Vagina (tissue), 2 donors: ENCODE measurements around the gene ARHGAP8.

Experiments used
- POLR2AphosphoS5 ChIP-seq, 2 donors: sonication (generic); formaldehyde crosslinking; IDR thresholded peaks; one replicate each; pipeline ENCODE4 v1.9.0; 2017; ENCODE audit warnings: antibody characterized with exemption in 2 of 2, mild to moderate bottlenecking in 2 of 2, low read depth in 1 of 2; ENCODE audit not compliant: insufficient read depth in 1 of 2
- TF ChIP-seq, protein P1 (sequence below), 3 experiments: fragments of 450-650 bp in 2 of 3; fragments of 200-600 bp in 1 of 3; sonication (generic) in 1 of 3; IDR thresholded peaks; one replicate each; pipeline ENCODE4 v1.5.1; 2017 to 2019; ENCODE audit warnings: antibody characterized with exemption in 3 of 3, mild to moderate bottlenecking in 2 of 3, moderate library complexity in 2 of 3

DNA sequence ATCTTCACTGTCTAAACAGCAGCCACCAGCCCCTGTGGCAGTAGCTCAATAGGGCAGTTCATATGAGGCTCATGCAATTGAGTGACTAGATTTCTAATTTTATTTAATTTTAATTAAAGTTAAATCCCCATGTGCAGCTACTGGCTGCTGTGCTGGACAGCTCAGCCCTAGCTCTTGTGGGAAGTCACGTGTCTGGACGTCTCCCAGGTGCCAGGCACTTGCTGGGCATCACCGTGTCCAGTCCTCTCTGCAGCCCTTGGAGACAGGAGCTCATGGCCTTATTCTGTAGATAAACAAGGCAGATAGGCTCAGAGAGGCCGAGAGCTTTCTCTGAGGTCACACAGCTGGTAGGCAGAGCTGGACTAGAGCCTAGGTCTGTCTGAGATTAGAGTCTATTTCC lies 95.0 kb downstream of the ARHGAP8 start:
- TF ChIP-seq, protein P1, sequence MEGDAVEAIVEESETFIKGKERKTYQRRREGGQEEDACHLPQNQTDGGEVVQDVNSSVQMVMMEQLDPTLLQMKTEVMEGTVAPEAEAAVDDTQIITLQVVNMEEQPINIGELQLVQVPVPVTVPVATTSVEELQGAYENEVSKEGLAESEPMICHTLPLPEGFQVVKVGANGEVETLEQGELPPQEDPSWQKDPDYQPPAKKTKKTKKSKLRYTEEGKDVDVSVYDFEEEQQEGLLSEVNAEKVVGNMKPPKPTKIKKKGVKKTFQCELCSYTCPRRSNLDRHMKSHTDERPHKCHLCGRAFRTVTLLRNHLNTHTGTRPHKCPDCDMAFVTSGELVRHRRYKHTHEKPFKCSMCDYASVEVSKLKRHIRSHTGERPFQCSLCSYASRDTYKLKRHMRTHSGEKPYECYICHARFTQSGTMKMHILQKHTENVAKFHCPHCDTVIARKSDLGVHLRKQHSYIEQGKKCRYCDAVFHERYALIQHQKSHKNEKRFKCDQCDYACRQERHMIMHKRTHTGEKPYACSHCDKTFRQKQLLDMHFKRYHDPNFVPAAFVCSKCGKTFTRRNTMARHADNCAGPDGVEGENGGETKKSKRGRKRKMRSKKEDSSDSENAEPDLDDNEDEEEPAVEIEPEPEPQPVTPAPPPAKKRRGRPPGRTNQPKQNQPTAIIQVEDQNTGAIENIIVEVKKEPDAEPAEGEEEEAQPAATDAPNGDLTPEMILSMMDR (IDR thresholded peaks at IDR 0.05) = no peak
- TF ChIP-seq POLR2AphosphoS5 (IDR thresholded peaks at IDR 0.05; ENCODE audit: insufficient read depth in 1 of 2, low read depth in 1 of 2) = no peak
